Measurements from ENCODE around the gene EGFL6.

Gene EGFL6

DNA sequence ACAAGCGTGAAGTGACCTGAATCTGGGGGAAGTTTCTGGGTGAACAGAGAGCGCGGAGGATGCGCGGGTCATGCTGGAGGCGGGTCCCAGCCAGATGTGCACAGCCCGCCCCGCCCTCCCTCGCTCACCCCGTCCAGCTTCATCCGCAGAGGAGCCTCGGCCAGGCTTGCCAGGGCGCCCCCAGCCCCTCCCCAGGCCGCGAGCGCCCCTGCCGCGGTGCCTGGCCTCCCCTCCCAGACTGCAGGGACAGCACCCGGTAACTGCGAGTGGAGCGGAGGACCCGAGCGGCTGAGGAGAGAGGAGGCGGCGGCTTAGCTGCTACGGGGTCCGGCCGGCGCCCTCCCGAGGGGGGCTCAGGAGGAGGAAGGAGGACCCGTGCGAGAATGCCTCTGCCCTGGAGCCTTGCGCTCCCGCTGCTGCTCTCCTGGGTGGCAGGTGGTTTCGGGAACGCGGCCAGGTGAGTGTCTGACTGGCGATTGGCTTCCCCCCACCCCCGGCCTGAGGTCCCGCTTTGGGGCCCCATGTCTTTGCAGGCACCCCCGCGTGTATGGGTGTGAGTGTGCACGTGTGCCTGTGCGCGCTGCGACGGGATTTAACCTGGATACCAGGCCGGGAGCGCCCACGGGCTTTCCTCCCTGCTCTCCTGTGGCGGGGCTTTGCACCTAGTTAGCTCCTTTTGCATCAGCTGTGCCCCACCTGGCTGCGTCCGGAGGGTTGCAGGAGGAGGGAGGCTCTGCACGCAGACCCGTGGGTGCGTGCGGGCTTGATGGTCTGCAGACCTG, at the start of gene EGFL6:
Gene EGFL6 (plus strand): TSS at position 123 of the 782 bp plus-strand sequence. CDS start 261 bp downstream, at position 384.
- DNase-seq = no peak

DNA sequence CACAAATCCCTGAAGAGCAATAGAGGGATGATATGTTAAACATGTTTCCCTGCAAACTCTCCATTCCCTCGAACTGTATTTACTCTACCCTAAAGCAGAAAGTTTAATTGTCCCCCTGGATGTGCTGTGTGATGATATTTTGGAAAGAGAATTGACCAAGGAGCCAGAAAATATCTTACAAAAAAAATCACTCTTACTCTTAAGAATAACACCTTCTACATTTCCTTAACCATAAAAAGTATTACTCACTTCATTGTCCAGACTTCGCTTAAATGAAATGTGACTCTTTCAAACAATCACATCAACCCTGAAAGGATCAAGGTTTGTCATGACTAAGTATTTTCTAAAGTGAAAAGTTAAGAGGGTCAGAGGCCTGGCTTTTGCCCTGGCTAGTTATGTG, 49.0 kb upstream of the EGFL6 start:
- DNase-seq = no peak

- DNase-seq = no peak
Measured at GRCh38 chrX:13520936-13521335, 48.5 kb upstream of the EGFL6 start.

GRCh38 chrX:13522811-13523210, 46.6 kb upstream of the EGFL6 start:
- DNase-seq = no peak

- DNase-seq = no peak
Measured at GRCh38 chrX:13533726-13534125, 35.7 kb upstream of the EGFL6 start.

DNA sequence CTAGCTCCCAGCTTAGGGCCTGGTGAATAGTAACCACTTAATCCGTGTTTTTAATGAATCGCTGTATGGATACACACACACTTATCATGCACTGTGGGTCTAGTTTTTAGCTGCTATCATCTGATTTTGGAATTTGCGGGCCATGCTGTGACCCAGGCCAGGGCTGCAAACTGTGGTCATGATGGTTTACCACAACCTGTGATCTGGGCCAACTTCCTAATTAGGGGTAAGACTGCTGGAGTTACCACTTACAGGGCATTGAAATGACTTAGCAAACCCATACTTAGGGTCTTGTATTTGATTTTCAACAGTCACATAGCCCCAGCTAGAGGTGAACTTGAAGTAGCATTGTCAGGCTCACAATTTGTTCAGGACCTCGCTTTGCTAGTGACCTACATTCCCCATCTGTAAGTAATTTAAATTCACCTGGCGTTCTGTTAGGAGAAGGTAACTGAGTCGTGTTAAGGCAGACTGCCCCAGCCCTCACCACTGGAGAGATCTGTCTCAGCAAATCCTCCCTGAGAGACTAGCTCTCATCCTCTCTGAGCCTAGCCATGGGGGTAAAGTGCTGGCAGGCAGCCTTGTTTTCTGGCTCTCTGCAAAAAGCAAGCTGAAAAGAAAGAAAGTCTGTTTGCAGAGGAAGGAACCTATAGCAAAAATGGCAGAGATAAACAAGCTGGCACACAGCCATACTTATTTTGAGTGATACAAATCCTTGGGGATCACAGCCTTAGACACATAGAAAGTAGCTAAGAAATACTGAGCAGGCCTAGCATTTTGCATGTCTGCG, 33.8 kb upstream of the EGFL6 start:
- DNase-seq = no peak

GRCh38 chrX:13536551-13536950, 32.9 kb upstream of the EGFL6 start:
- DNase-seq = no peak

GRCh38 chrX:13538414-13538813, 31.0 kb upstream of the EGFL6 start:
- DNase-seq = no peak

DNA sequence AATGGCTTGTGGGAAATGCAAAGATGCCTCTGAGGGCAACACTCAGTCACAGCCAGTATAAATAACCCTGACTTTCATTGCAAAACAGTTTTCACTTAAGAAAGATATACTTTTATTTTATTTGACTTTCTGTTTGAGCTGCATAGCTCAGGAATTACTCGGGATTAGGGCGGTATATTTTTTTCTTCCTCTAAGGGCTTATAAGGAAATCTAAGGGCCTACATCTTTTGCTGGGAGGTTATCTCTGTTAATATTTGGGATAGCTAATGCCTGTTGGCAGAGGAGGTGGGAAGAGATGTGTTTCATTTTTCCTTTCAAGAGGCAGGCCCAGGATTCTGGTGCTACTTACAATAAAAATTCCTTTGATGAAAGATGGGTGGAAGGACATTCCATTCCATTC, 28.8 kb upstream of the EGFL6 start:
- no peak for DNase-seq

- no peak for DNase-seq
Measured at GRCh38 chrX:13545726-13546125, 23.7 kb upstream of the EGFL6 start.

DNA sequence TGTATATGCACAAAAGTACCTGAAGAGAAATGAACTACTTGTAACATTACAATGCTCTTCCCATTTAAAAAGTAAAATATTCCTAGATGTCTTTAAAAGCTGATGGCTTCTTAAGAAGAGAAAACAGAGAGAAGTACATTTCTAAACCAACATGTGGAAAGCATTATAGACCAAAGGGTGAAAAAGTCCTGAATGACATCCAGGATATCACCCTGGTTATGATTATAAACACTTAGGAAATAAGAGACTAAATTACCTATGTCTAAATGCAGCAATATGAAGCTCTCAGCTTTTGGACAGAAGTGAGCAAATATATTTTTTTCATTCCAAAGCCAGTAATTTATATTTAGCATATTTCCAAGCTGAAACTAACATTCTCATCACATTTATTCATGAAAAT, 21.7 kb upstream of the EGFL6 start:
- DNase-seq = no peak

DNA sequence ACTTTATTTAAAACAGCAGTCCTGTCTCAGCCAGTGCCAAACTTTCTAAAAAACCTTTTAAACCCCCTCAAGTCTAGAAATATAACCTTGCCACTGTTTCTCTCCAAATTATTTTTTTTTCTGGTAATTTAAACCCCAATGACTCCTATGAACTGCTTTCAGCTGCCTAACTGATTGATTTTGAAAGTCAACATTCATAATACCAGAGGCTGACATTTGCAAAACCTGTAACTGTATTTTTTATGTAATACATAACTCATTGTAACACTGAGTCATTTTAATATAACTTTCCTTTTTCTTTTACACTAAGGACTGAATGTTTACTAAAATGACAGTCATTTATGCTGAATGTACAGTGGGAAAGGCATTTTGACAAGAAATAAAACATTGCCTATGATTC, 19.1 kb upstream of the EGFL6 start:
- DNase-seq = no peak

DNA sequence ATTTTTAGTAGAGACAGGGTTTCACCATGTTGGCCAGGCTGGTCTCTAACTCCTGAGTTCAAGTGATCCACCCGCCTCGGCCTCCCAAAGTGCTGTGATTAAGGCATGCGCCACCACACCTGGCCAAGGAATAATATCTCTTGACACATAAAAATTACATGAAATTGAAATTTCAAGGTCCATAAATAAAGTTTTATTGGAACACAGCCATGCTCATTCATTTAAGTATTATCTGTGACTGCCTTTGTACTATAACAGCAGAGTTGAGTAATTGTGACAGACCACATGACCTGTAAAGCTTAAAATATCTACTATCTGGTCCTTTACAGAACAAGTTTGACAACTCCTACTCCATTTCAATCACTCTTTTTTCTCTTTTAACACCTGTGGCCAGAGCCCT, 17.8 kb upstream of the EGFL6 start:
- no peak for DNase-seq

GRCh38 chrX:13552892-13553291, 16.5 kb upstream of the EGFL6 start:
- no peak for DNase-seq

GRCh38 chrX:13565511-13565910, 3.9 kb upstream of the EGFL6 start:
- no peak for DNase-seq

GRCh38 chrX:13570261-13570605, 832 bp downstream of the EGFL6 start:
- no peak for DNase-seq

GRCh38 chrX:13571136-13571535, 1.7 kb downstream of the EGFL6 start:
- DNase-seq = no peak

- DNase-seq = no peak
Measured at GRCh38 chrX:13574600-13574999, 5.2 kb downstream of the EGFL6 start.

- no peak for DNase-seq
Measured at GRCh38 chrX:13579661-13580060, 10.3 kb downstream of the EGFL6 start.

DNA sequence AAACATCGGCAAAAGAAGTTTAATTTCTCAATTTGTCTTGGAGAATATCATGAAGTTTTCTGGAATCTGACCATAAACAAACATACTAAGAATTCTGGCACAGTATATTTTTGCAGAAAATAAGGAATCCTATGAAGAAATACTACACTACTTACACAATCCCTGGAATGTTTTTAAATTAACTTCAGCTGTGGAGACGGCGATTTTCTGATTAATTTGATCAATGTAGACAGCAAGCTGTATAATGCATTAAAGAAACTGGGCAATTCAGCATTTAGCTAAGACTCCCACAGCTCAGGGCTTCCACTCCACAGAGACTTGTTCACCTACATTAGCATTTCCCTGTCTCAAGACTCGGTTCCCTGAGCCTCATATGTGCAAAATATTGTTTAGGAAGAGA, 12.2 kb downstream of the EGFL6 start:
- no peak for DNase-seq

DNA sequence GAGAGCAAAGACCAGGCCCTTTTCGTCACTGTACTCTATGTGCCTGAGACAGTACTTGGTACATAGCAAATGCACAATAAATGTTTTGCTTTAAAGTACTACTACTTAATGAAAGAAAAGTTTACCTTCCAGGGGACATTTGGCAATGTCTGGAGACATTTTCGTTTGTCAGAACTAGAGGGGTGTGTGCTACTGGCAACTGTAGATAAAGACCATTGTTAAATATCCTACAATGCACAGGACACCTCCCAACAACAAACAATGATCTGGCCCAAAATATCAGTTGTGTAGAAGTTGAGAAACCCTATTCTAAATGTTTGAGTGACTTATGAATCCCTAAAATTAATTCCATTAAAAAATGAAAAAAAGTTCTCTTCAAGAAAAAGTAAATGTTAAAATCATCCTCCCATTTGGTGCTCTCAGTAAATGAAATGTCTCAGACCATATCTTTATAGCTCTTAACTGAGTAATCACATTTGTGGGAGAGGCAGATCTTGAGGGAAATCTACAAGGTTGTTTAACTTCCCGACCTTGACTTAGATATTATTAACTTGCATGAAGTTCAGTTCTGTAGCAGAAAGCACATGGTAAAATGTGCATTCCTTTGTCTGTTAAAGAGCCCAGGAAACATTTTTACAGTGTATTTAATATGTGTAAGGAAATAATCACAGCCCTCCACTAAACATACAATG, 18.5 kb downstream of the EGFL6 start:
- no peak for DNase-seq

- no peak for DNase-seq
Measured at GRCh38 chrX:13590207-13590606, 20.8 kb downstream of the EGFL6 start.

DNA sequence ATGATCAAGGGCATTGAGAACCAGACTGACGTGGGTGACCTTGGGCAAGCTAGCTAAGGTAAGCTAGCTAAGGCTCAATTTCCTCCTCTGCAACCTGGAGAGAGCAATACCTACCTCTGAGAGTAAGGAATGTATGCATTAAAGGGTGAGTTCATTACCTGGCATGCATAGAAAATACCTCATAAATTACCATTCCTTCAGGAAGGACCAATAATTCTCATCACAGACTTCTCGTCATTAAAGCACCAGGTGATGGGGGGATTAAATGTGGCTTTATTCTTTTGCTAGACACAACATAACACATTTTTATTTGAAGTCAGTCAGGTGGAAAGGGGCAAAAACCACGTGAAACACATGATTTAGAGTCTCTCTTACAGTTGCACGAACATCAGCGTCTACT, 21.5 kb downstream of the EGFL6 start:
- DNase-seq = no peak

GRCh38 chrX:13597874-13598273, 28.5 kb downstream of the EGFL6 start:
- DNase-seq = no peak
